Astrocyte (in vitro differentiated cells and primary cell): Measurements from ENCODE around the gene HRAS. TPM values are rescaled to one million over a fixed set of nuclear protein-coding genes. Genes with fewer than 3 reads are reported as not detected.

ENCODE experiments used
- DNase-seq: peaks from one replicate; pipeline ENCODE4 v3.0.0-alpha.2; 2010; ENCODE audit warnings: low read depth
- FAIRE-seq: peaks from 2 replicates; lab custom pipeline; 2011; peaks lifted over from hg19 to GRCh38; lab: Jason Lieb, UNC
- H2AFZ ChIP-seq: 2 replicates; pipeline ENCODE4 v1.6.0; 2012; ENCODE audit warnings: low read depth, low read length, inconsistent platforms
- H3K27ac ChIP-seq: 2 replicates; pipeline ENCODE4 v1.5.1; 2011; ENCODE audit warnings: low read depth, low read length, inconsistent platforms
- H3K27me3 ChIP-seq: 2 replicates; pipeline ENCODE4 v1.6.0; 2011; ENCODE audit warnings: low read length, inconsistent platforms; ENCODE audit not compliant: insufficient read depth
- H3K36me3 ChIP-seq: 2 replicates; pipeline ENCODE4 v1.5.1; 2011; ENCODE audit warnings: low read length, inconsistent platforms; ENCODE audit not compliant: insufficient read depth
- H3K4me1 ChIP-seq: 2 replicates; pipeline ENCODE4 v1.5.1; 2011; ENCODE audit warnings: low read length, inconsistent platforms; ENCODE audit not compliant: insufficient read depth
- H3K4me2 ChIP-seq: 2 replicates; pipeline ENCODE4 v1.6.0; 2012; ENCODE audit warnings: low read length, inconsistent platforms
- H3K4me3 ChIP-seq: 2 replicates; pipeline ENCODE4 v1.5.1; 2011; ENCODE audit warnings: low read depth, mild to moderate bottlenecking, low read length, inconsistent platforms; ENCODE audit not compliant: insufficient read depth
- H3K79me2 ChIP-seq: 2 replicates; pipeline ENCODE4 v1.6.0; 2012; ENCODE audit warnings: mild to moderate bottlenecking, low read length, inconsistent platforms; ENCODE audit not compliant: insufficient read depth
- H3K9ac ChIP-seq: 2 replicates; pipeline ENCODE4 v1.6.0; 2012; ENCODE audit warnings: mild to moderate bottlenecking, low read length, inconsistent platforms
- H3K9me3 ChIP-seq: 2 replicates; pipeline ENCODE4 v1.5.1; 2012; ENCODE audit warnings: low read depth, mild to moderate bottlenecking, low read length, inconsistent platforms; ENCODE audit not compliant: insufficient read depth
- H4K20me1 ChIP-seq: 2 replicates; pipeline ENCODE4 v1.6.0; 2012; ENCODE audit warnings: low read length, inconsistent platforms; ENCODE audit not compliant: insufficient read depth
- H3K27ac Mint-ChIP-seq: one replicate; pipeline ENCODE4 v1.8.0; 2021; ENCODE audit warnings: mild to moderate bottlenecking, mixed read lengths; ENCODE audit not compliant: unreplicated experiment
- H3K27me3 Mint-ChIP-seq: one replicate; pipeline ENCODE4 v1.8.0; 2021; ENCODE audit warnings: low read depth, mixed read lengths; ENCODE audit not compliant: unreplicated experiment
- H3K36me3 Mint-ChIP-seq: one replicate; pipeline ENCODE4 v1.8.0; 2021; ENCODE audit warnings: low read depth, mixed read lengths; ENCODE audit not compliant: unreplicated experiment
- H3K4me1 Mint-ChIP-seq: one replicate; pipeline ENCODE4 v1.8.0; 2021; ENCODE audit warnings: low read depth, mixed read lengths; ENCODE audit not compliant: unreplicated experiment
- H3K4me3 Mint-ChIP-seq: one replicate; pipeline ENCODE4 v1.8.0; 2021; ENCODE audit warnings: mild to moderate bottlenecking, moderate library complexity, mixed read lengths; ENCODE audit not compliant: unreplicated experiment
- H3K9me3 Mint-ChIP-seq: one replicate; pipeline ENCODE4 v1.8.0; 2021; ENCODE audit warnings: mild to moderate bottlenecking, mixed read lengths; ENCODE audit not compliant: unreplicated experiment
- CTCF ChIP-seq: IDR thresholded peaks from 2 replicates; pipeline ENCODE4 v1.5.1; 2011; ENCODE audit warnings: low read depth, mild to moderate bottlenecking, inconsistent platforms, low read length, moderate library complexity; ENCODE audit not compliant: insufficient read depth
- EZH2 ChIP-seq: IDR thresholded peaks from 2 replicates; pipeline ENCODE4 v1.6.1; 2012; ENCODE audit warnings: mild to moderate bottlenecking, low read length, inconsistent platforms; ENCODE audit not compliant: insufficient read depth
- total RNA-seq: library from RNA; stranded (reverse); gene quantifications from 2 replicates; pipeline ENCODE4 v1.2.1, GENCODE V29; 2021

The HRAS gene
- total RNA-seq, 1 donor from 2014 or later: 84.2 TPM

GRCh38 chr11:537622-538430, 2.5 kb upstream of the HRAS start:
- Histone ChIP-seq H3K9me3 (no peaks in the 10 kb centered on the region), H3K4me1 (peaks cover 26% of the 10 kb centered on the region), H3K4me2 (peak overlapping the region; percentile 86), H3K36me3 (no peaks in the 10 kb centered on the region), H3K27ac (peak overlapping the region; percentile 9), H3K27me3 (no peaks in the 10 kb centered on the region), H4K20me1 (peaks cover 17% of the 10 kb centered on the region), H3K79me2 (peaks cover 20% of the 10 kb centered on the region), H3K4me3 (peak overlapping the region; percentile 33), H2AFZ (peak overlapping the region; percentile 86), H3K9ac (peak overlapping the region; percentile 44)
- Mint-ChIP-seq H3K4me1 (peaks cover 4% of the 10 kb centered on the region), H3K36me3 (peaks cover 2% of the 10 kb centered on the region), H3K4me3 (no peak overlapping the region), H3K27me3 (peaks cover 6% of the 10 kb centered on the region), H3K9me3 (no peaks in the 10 kb centered on the region), H3K27ac (no peak overlapping the region)
- no peak for TF ChIP-seq CTCF
- no peak for TF ChIP-seq EZH2
- no peak for DNase-seq
- FAIRE-seq: no peak

GRCh38 chr11:536841-537621, 1.7 kb upstream of the HRAS start, which contains the start of gene LRRC56:
TSS of gene LRRC56 (plus strand) at chr11:537527. CDS start at chr11:540685, 3,158 bp downstream.
- Histone ChIP-seq H3K4me1 (peaks cover 26% of the 10 kb centered on the region), H3K79me2 (peaks cover 20% of the 10 kb centered on the region), H3K27ac (peak within 1 kb of the TSS; percentile 9), H2AFZ (peak within 1 kb of the TSS; percentile 86), H3K4me3 (peak within 1 kb of the TSS; percentile 33), H3K9ac (peak within 1 kb of the TSS; percentile 50), H3K36me3 (no peaks in the 10 kb centered on the region), H3K9me3 (no peaks in the 10 kb centered on the region), H3K27me3 (no peaks in the 10 kb centered on the region), H4K20me1 (peaks cover 25% of the 10 kb centered on the region), H3K4me2 (peak within 1 kb of the TSS; percentile 86)
- peak within 1 kb of the TSS; percentile 85 for H3K27ac Mint-ChIP-seq
- FAIRE-seq (no peak), DNase-seq (peak; percentile 49)
- no peak for TF ChIP-seq EZH2
- TF ChIP-seq CTCF: no peak
- H3K9me3 Mint-ChIP-seq: no peaks in the 10 kb centered on the region
- peaks cover 2% of the 10 kb centered on the region for H3K36me3 Mint-ChIP-seq
- peak within 1 kb of the TSS; percentile 90 for H3K4me3 Mint-ChIP-seq
- H3K4me1 Mint-ChIP-seq: peaks cover 4% of the 10 kb centered on the region
- peaks cover 4% of the 10 kb centered on the region for H3K27me3 Mint-ChIP-seq
